RPMI8226 (cell line): Measurements from ENCODE around the gene SENP8.
A peak's percentile ranks its signal among the peaks of the same experiment; 100 is the strongest.

Experiments used
- DNase-seq: peaks from one replicate; pipeline ENCODE4 v3.0.0-alpha.2; 2015

Gene SENP8

DNA sequence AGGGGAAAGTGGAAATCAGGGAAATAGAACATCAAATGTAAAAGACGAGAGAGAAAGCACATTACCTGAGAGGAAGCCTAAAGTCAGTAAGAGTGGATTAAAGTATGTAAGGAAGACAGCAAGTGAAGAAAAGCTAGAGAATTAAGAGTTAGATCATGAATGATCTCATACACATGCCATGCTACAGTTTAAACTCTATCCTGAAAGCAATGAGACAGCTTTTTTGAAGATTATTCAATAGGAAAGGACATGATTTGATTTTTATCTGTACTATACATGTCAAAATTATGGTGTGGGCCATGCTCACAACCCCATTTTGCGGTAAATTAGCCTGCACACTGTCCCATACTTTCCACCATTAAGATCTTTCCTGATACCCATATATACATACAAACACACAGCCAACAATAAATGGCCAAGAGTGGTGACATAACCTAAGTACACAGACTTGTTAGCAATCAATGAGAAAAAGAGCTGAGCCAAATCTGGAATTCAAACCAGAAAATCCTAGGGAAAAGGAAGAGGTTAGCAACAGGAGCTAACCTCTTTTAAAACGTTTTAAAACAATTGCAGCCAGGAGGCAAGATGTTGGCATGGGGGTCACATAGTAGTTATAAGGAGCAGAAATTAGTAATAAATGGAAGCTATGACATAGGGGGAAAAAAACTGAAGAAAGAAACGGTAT is 4.7 kb upstream of the SENP8 start:
- DNase-seq, result no peak

DNA sequence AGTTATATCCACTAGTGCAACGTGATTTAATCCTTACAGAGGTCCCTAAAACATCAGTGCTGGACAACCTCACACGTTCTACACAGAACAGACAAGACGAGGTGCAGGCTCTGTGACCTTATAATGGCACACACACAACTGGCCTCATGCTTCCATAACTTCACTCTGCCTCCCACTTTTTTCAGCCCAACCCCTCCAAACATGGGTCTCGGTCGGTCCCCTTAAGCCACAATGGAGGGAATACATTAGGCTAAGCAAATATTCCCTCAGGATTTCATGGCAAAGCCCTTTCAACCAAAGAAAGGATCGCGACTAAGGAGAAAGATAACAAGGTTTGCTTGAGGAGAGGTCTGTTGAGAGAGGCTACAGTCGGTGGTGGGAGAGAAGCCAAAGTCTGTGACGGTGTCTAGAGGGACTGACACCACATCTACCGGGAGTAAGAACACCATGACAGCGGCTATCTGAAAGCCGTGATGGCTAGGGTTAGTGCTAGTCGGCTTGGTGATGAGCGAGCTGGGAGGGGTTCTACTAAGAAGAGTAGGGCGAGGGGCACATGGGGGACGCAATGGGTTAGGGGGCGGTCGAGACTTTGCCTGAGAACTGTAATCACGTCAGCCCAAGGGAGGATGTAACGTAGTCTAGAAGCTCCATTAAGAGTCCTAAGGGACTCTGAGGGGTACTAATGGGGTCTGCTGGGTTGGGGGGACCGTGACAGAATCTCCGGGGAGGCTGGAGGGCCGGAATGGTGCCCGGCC is 1.3 kb upstream of the SENP8 start:
- DNase-seq, result peak; percentile 55

DNA sequence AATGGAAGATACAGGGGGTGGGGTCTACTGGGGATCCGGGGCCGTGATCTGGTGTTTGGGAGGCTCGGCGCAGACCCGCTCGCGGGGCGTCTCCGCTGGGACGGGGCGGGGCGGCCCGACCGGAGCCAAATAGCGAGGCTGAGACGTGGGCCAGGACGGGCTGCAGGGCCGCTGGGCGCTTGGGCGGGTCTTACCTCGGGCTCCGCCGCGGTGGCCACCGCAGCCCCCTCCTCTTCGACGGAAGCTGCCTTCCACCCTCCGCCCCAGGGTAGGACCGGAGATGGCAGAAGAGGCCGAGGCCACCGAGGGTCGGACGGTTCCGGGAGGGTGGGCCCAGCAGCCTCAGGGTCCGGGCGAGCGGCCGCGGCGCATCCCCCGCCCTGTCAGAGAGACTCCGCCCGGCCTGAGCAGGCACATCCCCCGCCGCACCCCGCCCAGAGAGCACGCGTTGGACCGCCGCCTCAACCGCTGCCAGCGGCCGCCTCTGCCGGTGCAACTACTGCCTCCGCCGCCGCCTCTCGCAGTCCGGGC is 652 bp upstream of the SENP8 start:
- peak; percentile 84 for DNase-seq

DNA sequence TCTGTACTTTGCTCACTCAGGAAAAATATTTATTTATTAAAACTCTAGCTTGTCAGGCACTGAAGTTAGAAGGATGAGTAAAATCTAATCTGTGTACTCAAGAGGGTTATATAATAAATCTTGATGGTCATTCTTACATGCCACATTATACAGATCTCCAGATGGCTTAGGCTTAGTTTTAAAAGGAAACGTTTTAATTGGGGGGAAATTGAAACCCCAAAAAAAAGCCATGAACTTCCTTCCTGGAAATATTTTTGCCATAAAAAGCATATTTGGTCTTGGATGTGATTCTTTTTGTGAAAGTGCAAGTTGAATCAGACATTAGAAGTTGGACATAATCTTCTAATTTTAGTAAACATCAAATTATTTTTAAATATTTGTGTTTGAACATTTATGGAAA is 6.0 kb downstream of the SENP8 start:
- no peak for DNase-seq

DNA sequence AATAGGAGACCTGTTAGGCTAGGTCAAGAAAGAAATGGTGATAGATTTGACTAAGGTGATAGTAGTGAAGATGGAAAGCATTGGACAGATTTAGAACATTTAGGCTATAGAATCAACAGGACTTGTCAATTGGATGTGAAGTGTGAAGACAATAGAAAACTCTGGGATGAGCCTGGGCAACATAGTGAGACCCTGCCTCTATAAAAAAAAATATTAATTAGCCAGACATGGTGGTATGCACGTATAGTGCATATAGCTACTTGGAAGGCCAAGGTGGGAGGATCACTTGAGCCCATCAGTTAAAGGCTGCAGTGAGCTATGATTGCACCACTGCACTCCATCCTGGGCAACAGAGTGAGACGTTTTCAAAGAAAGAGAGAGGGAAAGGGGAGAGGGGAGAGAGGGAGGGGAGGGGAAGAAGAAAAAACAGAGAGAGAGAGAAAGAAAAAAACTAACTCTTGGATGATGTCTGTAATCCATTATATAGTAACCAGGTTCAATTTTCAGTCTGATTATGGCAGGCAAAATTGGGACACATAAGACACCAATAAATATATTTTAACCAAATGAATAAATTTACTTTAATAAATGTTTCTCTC is 9.6 kb downstream of the SENP8 start:
- DNase-seq, result no peak

DNA sequence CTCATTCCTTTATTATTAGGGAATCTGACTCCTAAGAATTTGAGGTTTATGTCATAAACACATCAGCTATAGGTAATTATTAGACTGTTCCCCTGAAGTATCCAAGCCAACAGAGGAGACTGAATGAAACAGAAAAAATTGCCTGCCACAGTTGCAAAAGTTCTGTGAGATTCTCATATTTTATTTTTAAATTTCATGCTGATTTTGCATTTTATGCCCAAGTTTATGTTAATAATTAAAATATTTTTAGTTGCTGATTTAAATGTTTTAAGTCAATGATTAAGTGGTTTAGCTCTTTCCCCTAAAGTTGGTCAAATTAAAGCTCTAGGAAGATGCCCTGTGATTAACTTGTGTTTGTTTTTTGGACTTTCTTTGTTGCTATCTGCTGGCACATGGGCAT is 10.2 kb downstream of the SENP8 start:
- no peak for DNase-seq

DNA sequence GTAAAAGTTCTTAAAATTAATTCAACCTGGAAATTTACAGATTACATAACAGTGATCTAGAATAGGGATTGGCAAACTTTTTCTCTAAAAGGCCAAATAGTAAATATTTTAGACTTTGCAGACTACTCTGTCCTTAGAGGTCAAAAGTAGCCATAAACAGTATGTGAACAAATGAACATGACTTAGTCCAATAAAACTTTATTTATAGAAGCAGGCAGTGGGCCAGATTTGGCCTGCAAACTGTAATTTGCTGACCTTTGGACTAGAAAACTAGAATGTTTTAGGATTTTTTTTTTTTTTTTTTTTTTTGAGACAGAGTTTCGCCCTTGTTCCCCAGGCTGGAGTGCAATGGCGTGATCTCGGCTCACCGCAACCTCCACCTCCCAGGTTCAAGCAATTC is 12.1 kb downstream of the SENP8 start:
- no peak for DNase-seq

DNA sequence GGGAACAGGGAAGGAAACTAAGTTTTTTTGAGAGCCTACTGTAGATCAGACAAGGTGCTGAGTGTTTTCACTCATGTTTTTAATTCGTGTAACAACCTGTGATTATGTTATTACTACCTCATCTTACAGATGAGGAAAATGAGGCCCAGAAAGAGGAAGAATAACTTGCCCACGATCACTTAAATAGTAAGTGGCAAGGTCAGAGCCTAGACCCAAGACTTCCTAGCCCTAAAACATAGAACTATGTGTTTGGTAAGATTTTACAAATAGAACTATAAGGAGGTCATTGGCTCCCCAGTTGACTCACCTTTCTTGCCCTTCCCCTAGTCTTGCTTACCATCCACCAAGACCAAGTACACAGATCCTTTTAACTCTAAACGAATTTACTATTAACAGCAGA is 13.7 kb downstream of the SENP8 start:
- DNase-seq, result no peak

DNA sequence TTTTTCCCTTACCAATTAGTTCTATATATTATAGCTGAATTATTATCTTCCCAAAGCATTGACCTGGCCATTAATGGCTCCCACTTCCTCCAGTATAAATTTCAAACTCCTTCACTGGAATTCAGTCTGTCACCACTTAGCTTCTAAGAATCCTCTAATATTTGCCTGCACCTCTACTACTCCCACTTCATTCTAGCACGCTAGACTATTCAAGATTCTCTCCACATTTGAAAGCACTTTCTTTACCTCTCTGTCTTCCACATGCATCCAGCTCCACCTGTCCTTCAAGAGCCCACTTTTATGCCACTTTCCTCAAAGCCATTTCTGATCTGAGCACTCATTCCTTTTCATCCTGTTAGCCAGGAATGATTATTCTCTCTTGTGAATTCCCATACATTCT is 15.0 kb downstream of the SENP8 start:
- DNase-seq, result no peak

DNA sequence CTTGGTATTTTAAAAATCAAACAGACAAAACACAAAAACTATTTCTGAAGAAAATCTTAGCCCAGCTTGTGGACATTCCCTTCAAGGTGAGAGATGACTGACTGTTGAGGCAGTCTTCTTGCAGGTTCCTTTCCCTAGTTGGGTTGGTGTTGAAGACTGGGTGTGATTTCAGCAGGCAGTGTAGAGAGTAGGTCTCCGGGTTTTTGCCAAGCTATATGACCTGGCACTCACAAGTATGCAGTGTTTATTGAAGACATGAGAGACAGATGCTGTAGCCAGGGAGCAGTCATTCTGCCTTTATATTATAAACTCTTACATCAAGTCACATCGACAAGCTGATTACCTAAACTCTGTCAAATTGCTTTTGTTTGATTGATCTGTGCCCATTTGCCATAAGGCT is 17.5 kb downstream of the SENP8 start:
- no peak for DNase-seq

DNA sequence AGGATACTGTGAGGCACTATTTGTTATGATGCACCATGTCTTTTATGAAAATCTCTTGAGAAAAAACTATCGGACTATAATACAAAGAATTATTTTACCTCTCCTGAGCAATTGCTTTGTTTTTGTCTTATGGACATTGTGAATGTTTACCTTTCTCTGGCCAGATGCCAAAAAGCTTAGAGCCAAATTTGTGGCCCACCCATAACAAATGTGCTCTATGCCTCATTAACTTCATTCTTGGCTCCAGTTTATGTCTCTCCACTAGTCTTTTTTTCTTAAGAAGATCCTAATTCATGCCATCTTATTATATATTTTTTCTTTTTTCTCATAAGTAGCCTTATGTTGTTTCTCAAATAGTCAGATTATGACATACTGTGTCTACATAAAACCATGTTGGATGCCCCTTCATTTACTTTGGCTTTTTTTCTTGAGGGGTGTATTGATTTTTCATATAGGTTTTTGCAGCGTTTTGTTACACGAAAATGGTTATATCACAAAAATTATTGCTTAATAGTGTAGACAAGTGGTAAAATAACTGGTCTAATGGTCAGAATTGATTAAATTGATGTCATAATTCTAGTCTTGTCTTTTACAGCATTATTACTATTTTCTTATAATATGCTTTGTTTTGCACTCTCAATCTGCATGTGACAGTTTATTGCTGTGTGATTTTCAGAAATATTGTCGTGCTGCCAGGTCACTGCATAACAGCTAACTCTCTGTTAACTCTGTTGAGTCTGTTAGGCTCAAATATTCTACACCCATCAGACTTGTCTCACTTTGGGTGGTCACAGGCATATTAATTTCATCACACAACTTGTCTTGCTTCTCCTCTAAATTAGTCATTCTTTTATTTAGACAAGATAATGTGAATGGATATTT is 18.2 kb downstream of the SENP8 start:
- DNase-seq, result no peak

DNA sequence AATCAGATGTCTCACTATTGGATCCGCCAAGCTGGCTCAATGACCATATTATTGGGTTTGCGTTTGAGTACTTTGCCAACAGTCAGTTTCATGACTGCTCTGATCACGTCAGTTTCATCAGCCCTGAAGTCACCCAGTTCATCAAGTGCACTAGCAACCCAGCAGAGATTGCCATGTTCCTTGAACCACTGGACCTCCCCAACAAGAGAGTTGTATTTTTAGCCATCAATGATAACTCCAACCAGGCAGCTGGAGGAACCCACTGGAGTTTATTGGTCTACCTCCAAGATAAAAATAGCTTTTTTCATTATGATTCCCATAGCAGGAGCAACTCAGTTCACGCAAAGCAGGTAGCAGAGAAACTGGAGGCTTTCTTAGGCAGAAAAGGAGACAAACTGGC is 21.5 kb downstream of the SENP8 start:
- no peak for DNase-seq

DNA sequence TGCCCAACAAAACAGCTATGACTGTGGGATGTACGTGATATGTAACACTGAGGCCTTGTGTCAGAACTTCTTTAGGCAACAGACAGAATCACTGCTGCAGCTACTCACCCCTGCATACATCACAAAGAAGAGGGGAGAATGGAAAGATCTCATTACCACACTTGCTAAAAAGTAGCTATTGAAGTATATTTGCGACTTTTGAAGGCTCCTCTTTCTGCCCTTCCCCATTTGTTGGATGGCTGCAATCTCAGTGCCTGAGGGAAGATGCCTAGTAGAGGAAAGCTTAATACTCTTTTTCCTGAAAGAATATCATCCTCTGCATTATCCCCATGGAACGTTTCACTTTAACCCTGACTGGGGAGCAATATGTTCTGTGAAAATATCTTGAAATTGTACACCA is 21.9 kb downstream of the SENP8 start:
- no peak for DNase-seq

DNA sequence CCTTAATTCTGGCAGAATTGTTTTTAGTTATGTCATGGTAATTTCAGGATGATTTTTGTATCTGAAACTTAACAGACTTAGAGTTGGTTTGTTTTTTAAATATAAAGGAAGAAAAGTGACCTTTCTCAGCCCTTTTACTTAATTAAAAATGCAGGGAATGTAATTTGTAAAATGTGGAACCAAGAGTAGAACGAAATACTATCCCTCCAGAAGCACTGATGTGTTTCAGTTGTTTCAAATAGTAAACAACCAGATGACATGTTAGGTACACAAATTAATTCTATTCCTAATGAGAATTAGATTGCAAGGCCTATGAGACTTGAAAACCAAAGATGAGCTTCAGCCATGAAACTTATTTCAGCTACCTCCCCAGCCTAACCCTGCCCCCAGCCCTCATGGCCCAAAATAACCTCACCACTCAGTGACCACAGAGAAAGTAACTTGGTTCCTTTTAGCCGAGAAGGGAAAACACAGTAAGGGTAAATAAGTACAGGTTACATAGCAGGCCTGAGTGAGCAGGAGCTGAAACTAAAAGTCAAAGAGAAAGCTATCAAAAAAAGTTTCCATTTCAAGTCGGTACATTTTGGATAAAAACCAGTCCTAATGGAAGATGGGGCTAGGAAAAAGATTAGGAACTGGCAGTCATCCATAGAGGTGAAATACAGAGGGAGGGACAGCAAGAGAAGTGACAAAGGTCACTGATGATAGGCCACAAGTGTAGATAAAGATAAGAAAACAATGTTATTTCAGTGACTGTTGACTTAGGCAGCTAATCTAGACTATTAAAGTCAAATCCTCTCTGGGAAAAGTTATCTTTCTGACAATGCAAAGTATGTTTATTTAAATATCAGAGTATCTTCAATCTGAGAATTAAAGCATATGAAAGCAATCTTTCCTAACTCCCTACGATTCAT is 23.2 kb downstream of the SENP8 start:
- DNase-seq, result peak; percentile 63

DNA sequence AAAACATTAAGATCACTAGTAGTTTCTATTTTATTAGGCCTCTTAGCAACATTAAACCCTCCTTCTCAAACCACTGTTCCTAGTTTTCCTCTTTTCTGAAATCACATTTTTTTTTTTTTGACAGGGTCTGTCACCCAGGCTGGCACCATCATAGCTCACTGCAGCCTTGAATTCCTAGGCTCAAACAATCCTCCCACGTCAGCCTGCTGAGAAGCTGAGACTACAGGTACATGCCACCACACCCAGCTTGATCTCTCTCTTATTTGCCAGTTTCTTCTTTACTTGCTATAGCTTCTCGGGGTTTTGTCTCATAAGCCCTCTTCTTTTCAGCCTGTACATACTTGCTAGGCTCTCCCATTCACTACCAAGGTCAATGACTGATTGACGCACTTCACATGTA is 28.0 kb downstream of the SENP8 start:
- no peak for DNase-seq

DNA sequence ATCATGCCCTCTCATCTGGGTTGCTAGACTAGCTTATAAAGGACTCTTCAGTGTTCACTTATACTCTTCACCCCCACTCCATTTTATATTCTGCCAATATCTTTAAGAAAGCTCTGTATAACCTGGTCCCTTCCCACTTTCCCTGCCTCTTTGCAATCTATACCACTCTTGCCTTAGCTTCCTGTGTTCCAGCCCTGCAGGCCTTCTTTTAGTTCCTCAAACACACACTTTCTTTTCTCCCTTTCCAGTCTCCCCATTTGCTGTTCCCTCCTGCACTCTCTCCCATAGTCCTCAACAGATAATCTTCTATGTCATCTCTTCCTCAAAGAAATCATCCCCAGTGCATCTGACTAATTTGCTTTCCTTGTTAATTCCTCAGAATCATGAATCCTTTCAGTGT is 28.7 kb downstream of the SENP8 start:
- DNase-seq, result no peak

DNA sequence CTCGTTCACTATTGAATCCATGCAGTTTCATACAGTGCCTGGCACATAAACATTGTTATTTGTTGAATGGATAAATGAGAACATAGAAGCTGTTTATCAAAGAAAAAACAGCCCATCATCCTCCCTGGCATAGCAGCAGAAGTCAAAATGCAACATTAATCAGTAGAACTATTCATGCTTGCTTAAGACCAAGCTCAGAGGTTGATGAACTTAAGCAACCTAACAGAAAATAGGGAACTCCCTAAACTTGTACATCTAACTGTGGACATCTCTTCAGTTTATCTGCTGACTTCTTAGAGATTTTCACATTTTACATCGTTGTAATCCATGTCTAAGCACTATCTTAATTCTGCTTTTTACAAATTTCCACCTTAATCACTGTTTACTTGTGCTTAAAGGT is 29.2 kb downstream of the SENP8 start:
- no peak for DNase-seq

DNA sequence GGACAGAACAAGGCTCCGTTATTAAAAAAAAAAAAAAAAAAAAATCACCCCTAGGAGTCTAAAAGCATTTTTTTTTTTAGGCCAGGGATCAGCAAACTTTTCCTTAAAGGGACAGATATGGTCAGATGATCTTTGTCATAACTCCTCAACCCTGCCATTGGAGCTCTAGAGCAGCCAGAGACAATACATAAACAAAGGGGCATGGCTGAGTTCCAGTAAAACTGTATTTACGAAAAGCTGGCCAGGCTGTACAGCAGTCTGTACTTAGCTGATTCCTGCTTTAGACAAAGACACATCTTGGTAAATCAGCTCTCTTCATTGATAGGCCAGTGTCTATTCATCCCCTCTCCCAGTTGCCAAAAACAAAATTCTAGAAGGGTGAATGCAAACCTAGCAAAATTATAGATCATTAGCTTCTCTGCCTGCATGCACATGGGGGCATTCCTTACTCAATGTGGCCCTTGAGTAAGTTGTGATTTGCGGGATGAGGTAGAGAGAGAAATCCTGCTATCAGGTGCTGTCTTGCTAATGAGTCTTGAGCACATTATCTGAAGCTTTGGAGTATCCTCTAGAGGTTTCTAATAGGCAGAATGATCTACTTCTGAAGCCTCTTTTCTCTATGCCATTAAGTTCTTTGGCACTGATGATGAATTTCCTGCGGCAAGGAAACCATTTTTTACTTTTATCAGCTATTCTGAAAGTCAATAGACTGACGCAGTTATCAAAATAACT is 35.2 kb downstream of the SENP8 start:
- DNase-seq, result no peak

DNA sequence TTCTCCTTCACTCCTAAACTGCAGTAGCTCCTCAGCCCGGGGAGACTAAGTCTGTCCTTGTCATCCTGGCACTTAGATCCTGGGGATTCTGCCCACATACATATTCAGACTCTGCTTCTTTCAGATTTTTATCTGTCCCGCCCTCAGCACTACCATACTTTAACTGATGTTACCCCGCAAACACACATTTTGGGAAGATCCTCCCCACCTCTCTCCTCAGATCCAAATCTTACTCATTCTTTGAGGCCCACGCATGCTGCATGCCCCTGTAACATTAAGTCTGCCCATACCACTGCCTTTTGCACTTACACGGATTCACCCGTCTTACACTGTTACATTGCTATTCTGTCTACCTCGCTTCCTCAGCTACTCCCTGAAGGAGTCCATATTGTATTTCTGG is 36.1 kb downstream of the SENP8 start:
- no peak for DNase-seq

DNA sequence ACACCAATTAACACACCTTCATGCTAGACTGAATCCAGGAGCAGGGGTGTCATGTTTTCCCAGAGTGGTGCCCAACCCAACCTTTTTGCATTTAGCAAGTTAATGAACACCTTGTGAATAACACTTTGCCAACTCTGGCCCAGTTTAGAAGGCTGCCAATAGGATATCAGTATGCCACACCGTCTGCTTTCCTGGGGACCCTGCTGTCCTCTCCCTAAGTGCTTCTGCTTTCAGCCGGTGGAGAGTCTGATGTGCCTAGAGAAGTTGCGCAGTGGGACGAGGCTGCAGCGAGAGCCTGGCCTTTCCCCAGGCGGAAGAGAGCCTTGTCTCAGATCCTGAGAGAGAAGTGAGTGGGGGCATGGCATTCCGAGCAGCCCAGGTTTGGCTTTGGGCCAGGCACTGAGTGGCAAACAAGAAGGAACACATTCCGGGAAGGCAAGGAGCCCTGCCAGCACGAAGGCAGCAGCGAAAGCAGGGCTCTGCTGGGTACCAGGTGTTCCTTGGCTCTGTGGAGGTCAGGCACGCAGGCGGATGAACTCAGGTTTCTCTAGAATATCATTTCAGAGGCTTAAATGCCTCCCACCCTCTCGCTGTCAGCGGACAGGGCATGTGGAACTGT is 36.9 kb downstream of the SENP8 start:
- no peak for DNase-seq
